Measurements from ENCODE around the gene KIAA0513.

- TF ChIP-seq CTCF (conservative IDR thresholded peaks at IDR 0.05; ENCODE audit: low read depth, low read length), result no peak
- no peak for TF ChIP-seq EZH2 (IDR thresholded peaks at IDR 0.05; ENCODE audit: borderline replicate concordance, low read depth, low read length, poor library complexity, severe bottlenecking)
Measured at GRCh38 chr16:85139881-85140339, 112.3 kb downstream of the KIAA0513 start.
